Measurements from ENCODE around the gene SDCBP2. TPM values are rescaled to one million over a fixed set of nuclear protein-coding genes. Genes with fewer than 3 reads are reported as not detected.

SDCBP2 gene
- total RNA-seq, 1 experiment from 2014 or later: 1.9 TPM

DNA sequence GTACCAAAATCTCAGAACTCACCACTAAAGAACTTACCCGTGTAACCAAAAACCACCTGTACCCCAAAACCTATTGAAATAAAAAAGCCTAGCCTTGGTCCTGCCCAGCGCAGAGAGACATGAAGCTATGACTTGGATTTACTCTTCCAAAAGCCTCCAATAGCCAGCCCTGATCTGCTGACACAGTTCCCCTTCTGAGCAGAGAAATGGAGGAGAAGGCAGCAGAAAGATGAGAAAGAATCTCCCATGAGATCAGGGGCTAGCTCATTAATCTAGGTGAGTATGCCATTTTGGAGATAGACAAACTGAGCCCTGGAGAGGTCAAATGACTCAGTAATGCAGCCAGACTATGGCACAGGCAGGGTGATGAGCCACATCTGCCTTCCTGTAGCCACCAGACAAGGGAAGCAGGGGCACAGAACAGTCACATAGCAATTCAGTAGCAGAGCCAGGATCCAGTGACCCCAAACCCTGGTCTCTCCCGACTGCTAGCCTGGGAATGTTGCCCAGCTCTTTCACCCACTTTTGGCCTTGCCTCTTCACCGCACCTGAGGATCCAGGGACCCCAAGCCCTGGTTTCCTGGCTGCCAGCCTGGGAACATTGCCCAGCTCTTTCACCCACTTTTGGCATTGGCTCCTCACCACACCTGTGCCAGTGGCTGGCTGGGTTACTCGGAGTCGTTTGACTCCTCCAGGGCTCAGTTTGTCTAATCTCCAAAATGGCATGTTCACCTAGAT lies 7.2 kb upstream of the SDCBP2 start:
- Histone ChIP-seq H4K91ac (ENCODE audit: insufficient read length, low read depth, low read length) (no peak overlapping the region), H2AFZ (ENCODE audit: low read length) (no peak overlapping the region), H4K20me1 (ENCODE audit: control insufficient read depth, insufficient read depth, insufficient read length) (no peaks in the 10 kb centered on the region), H3K9me3 (ENCODE audit: control insufficient read depth, low read depth, low read length) (no peaks in the 10 kb centered on the region), H3T11ph (ENCODE audit: low read length) (no peak overlapping the region), H2BK20ac (ENCODE audit: low read depth, low read length, poor library complexity, severe bottlenecking) (no peak overlapping the region), H3K23me2 (ENCODE audit: insufficient read length, low read depth, low read length, poor library complexity, severe bottlenecking) (no peaks in the 10 kb centered on the region), H3K79me1 (ENCODE audit: insufficient read depth, low read depth, low read length, poor library complexity, severe bottlenecking) (no peaks in the 10 kb centered on the region), H2BK15ac (ENCODE audit: low read depth, low read length) (no peak overlapping the region), H2BK120ac (ENCODE audit: low read depth, low read length, poor library complexity, severe bottlenecking) (no peak overlapping the region), H3K14ac (ENCODE audit: insufficient read depth, low read length) (no peak overlapping the region), H2AK5ac (ENCODE audit: insufficient read length, low read length) (no peak overlapping the region), H4K8ac (replicated peaks; ENCODE audit: insufficient read length, low read depth, low read length) (no peak overlapping the region), H3K4me2 (ENCODE audit: insufficient read depth, insufficient read length, low read length) (no peak overlapping the region), H3K79me2 (ENCODE audit: insufficient read depth, low read length) (no peaks in the 10 kb centered on the region), H3K56ac (ENCODE audit: insufficient read length, low read depth, low read length) (no peak overlapping the region), H3K9ac (ENCODE audit: extremely low read depth, insufficient read length, low read length) (no peak overlapping the region), H2BK12ac (ENCODE audit: insufficient read length, low read depth, low read length) (no peak overlapping the region), H2BK5ac (ENCODE audit: insufficient read length, low read length) (no peak overlapping the region), H3K4ac (ENCODE audit: low read depth, low read length) (no peak overlapping the region), H3K27me3 (ENCODE audit: insufficient read depth, low read length) (no peaks in the 10 kb centered on the region), H4K5ac (ENCODE audit: insufficient read length, low read depth, low read length) (no peak overlapping the region), H3K18ac (ENCODE audit: insufficient read length, low read depth, low read length) (no peak overlapping the region), H3K23ac (ENCODE audit: insufficient read length, low read depth, low read length) (no peak overlapping the region), H3K27ac (ENCODE audit: insufficient read length, low read depth, low read length) (no peak overlapping the region), H3K4me1 (ENCODE audit: insufficient read depth, low read length) (no peaks in the 10 kb centered on the region)
- Mint-ChIP-seq H3K4me1 (peaks cover 5 to 9% of the 10 kb centered on the region in 2 experiments), H3K36me3 (ENCODE audit: insufficient read depth in 1 of 3, low read depth in 3 of 3) (peaks cover 10 to 26% (median 19%) of the 10 kb centered on the region in 3 experiments; a peak in 6 of 7 replicates), H3K27ac (no peak overlapping the region; a peak in 1 of 7 replicates), H3K4me3 (no peak overlapping the region; a peak in 1 of 5 replicates), H3K27me3 (ENCODE audit: low read depth) (peaks cover 1% of the 10 kb centered on the region; the same call in 1 of the 2 replicates), H3K9me3 (no peaks in the 10 kb centered on the region)
- no CpG with 5 or more reads among the region's 6 CpGs for WGBS (ENCODE audit: extremely low coverage, insufficient read length, low lambda C conversion rate)
- DNase-seq: peak; percentile 8
- TF ChIP-seq, protein P1, sequence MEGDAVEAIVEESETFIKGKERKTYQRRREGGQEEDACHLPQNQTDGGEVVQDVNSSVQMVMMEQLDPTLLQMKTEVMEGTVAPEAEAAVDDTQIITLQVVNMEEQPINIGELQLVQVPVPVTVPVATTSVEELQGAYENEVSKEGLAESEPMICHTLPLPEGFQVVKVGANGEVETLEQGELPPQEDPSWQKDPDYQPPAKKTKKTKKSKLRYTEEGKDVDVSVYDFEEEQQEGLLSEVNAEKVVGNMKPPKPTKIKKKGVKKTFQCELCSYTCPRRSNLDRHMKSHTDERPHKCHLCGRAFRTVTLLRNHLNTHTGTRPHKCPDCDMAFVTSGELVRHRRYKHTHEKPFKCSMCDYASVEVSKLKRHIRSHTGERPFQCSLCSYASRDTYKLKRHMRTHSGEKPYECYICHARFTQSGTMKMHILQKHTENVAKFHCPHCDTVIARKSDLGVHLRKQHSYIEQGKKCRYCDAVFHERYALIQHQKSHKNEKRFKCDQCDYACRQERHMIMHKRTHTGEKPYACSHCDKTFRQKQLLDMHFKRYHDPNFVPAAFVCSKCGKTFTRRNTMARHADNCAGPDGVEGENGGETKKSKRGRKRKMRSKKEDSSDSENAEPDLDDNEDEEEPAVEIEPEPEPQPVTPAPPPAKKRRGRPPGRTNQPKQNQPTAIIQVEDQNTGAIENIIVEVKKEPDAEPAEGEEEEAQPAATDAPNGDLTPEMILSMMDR (conservative IDR thresholded peaks at IDR 0.05): no peak

Data from H9 (cell line).